HepG2 (cell line): ENCODE measurements around the gene ASIC3. TPM values are rescaled to one million over a fixed set of nuclear protein-coding genes. Genes with fewer than 3 reads are reported as not detected.

Source experiments
- ARNT ChIP-seq: fragments of 450-650 bp; IDR thresholded peaks from 2 replicates; pipeline ENCODE4 v1.6.1; 2017
- CCAR2 ChIP-seq: fragments of 200-400 bp; formaldehyde crosslinking; optimal IDR thresholded peaks from 2 replicates; pipeline ENCODE3; 2018; ENCODE audit warnings: low read depth, mild to moderate bottlenecking, low read length, moderate library complexity
- CREM ChIP-seq, 2 experiments: sonication (generic) in 1 of 2; formaldehyde crosslinking in 1 of 2; IDR thresholded peaks; 2 replicates each; pipeline versions ENCODE4 v1.4.0 to v1.6.1; 2016 to 2020; ENCODE audit warnings: antibody characterized with exemption in 1 of 2, mild to moderate bottlenecking in 1 of 2, missing genetic modification reagents in 1 of 2
- FOXA3 ChIP-seq: IDR thresholded peaks from 2 replicates; pipeline ENCODE4 v1.6.1; 2016; ENCODE audit warnings: missing genetic modification reagents, missing compliant biosample characterization
- MXD3 ChIP-seq: IDR thresholded peaks from 2 replicates; pipeline ENCODE4 v1.6.1; 2016; ENCODE audit warnings: mild to moderate bottlenecking, missing biosample characterization, missing genetic modification reagents
- POGK ChIP-seq: sonication (generic); formaldehyde crosslinking; conservative IDR thresholded peaks from 2 replicates; pipeline ENCODE4 v1.8.0; 2022; ENCODE audit warnings: mild to moderate bottlenecking, moderate library complexity, missing genetic modification reagents
- REL ChIP-seq: sonication (generic); formaldehyde crosslinking; conservative IDR thresholded peaks from 2 replicates; pipeline ENCODE4 v1.8.0; 2022; ENCODE audit warnings: mild to moderate bottlenecking, missing genetic modification reagents, moderate library complexity
- TARDBP ChIP-seq: sonication (generic); formaldehyde crosslinking; IDR thresholded peaks from 2 replicates; pipeline ENCODE4 v1.8.0; 2022; ENCODE audit warnings: mild to moderate bottlenecking, missing genetic modification reagents
- TCF12 ChIP-seq, 2 experiments: fragments of 450-650 bp in 1 of 2; sonication (generic) in 1 of 2; formaldehyde crosslinking in 1 of 2; IDR thresholded peaks; 2 replicates each; pipeline versions ENCODE4 v1.6.1 to v1.8.0; 2017 to 2022; ENCODE audit warnings: antibody characterized with exemption in 1 of 2, mild to moderate bottlenecking in 1 of 2, missing genetic modification reagents in 1 of 2, moderate library complexity in 1 of 2
- TFDP1 ChIP-seq: IDR thresholded peaks from 2 replicates; pipeline ENCODE4 v1.6.1; 2016; ENCODE audit warnings: missing compliant biosample characterization, missing genetic modification reagents, borderline replicate concordance
- THAP11 ChIP-seq: IDR thresholded peaks from 2 replicates; pipeline ENCODE4 v1.6.1; 2016; ENCODE audit warnings: missing biosample characterization, missing genetic modification reagents
- ZFP62 ChIP-seq: sonication (generic); formaldehyde crosslinking; IDR thresholded peaks from 2 replicates; pipeline ENCODE4 v1.4.0; 2020; ENCODE audit warnings: missing genetic modification reagents
- ZKSCAN1 ChIP-seq: fragments of 150-350 bp; IDR thresholded peaks from 2 replicates; pipeline ENCODE4 v1.6.1; 2014; ENCODE audit warnings: low read length
- ZNF354B ChIP-seq: sonication (generic); formaldehyde crosslinking; IDR thresholded peaks from 2 replicates; pipeline ENCODE4 v1.8.0; 2022; ENCODE audit warnings: mild to moderate bottlenecking, missing genetic modification reagents
- ZNF44 ChIP-seq: sonication (generic); formaldehyde crosslinking; IDR thresholded peaks from 2 replicates; pipeline ENCODE4 v1.5.1; 2020; ENCODE audit warnings: mild to moderate bottlenecking, missing genetic modification reagents
- ZNF543 ChIP-seq: sonication (generic); formaldehyde crosslinking; IDR thresholded peaks from 2 replicates; pipeline ENCODE4 v1.4.0; 2020; ENCODE audit warnings: mild to moderate bottlenecking, missing genetic modification reagents
- ZNF572 ChIP-seq: sonication (generic); formaldehyde crosslinking; IDR thresholded peaks from 2 replicates; pipeline ENCODE4 v1.5.1; 2020; ENCODE audit warnings: mild to moderate bottlenecking, missing genetic modification reagents
- ZSCAN21 ChIP-seq: sonication (generic); formaldehyde crosslinking; IDR thresholded peaks from 2 replicates; pipeline ENCODE4 v1.8.0; 2022; ENCODE audit warnings: mild to moderate bottlenecking, missing genetic modification reagents, moderate library complexity, borderline replicate concordance
- polyA plus RNA-seq, 8 experiments: library from polyadenylated mRNA; depleted of rRNA in 3 of 8; stranded (reverse) in 7 of 8; unstranded in 1 of 8; fragments of >200 nt; fragmentation: Illumina TruSeq in 4 of 8; extraction: Trizol in 4 of 8; gene quantifications; 2 replicates each; pipeline versions ENCODE4 v1.2.1 to v1.2.3, GENCODE V29; 2011 to 2016; ENCODE audit warnings: low read depth in 4 of 8, missing spikeins in 1 of 8, mixed read lengths in 1 of 8; ENCODE audit not compliant: insufficient read depth in 1 of 8
- total RNA-seq, 5 experiments: library from RNA; depleted of rRNA; stranded (reverse); fragments of >200 nt; fragmentation: Illumina TruSeq; extraction: Trizol; gene quantifications; 2 replicates each; pipeline ENCODE4 v1.2.3, GENCODE V29; 2016; ENCODE audit warnings: low read depth in 1 of 5
- TF ChIP-seq, protein P1 (sequence below): sonication (generic); formaldehyde crosslinking; IDR thresholded peaks from 2 replicates; pipeline ENCODE4 v1.8.0; 2022; ENCODE audit warnings: missing genetic modification reagents, mild to moderate bottlenecking, moderate library complexity, borderline replicate concordance

The ASIC3 gene
- total and polyA plus RNA-seq, 2 of the 13 experiments (the other 11 are each of a cell fraction or from before 2014, with no cell fraction given): 0.51 TPM; not detected in 1

DNA sequence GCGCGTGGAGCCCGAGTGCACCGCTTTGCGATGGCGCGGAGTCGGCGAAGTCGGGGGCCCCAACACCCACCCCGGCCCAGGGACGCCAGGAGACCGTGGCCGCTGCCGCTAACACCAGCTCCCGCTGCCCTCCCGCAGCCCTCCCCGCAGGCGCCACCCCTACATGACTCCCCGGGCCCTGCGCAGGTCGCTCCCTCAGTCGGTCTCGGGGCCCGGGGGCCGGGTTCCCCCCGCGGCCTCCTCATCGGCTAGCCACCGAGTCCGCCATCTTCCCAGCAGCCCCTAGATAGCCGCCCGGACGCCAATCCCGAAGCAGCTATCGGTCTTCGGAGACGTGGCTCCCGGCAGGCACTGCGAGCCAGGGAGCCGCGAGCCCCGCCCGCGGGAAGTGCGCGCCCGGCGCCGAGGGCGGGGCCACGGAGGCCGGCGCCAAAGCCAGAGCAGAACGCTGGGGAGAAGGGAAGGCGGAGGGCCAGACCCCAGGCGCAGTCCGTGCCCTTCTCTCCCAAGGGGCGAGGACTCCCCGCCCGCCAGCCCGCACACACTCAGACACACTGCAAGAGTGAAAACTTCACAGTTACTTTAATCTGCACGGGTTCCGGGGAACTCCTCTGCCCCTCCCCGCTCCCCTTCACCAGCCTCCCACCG, 32.3 kb downstream of the ASIC3 start, which contains the start of gene FASTK (continued):
- TF ChIP-seq, protein P1, sequence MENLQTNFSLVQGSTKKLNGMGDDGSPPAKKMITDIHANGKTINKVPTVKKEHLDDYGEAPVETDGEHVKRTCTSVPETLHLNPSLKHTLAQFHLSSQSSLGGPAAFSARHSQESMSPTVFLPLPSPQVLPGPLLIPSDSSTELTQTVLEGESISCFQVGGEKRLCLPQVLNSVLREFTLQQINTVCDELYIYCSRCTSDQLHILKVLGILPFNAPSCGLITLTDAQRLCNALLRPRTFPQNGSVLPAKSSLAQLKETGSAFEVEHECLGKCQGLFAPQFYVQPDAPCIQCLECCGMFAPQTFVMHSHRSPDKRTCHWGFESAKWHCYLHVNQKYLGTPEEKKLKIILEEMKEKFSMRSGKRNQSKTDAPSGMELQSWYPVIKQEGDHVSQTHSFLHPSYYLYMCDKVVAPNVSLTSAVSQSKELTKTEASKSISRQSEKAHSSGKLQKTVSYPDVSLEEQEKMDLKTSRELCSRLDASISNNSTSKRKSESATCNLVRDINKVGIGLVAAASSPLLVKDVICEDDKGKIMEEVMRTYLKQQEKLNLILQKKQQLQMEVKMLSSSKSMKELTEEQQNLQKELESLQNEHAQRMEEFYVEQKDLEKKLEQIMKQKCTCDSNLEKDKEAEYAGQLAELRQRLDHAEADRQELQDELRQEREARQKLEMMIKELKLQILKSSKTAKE (CRISPR knock-in tag): no peak
- TF ChIP-seq ARNT (no peak), ZFP62 (CRISPR knock-in tag) (0 out of 2 replicates have a peak, but pooled peaks have one; percentile 40), TARDBP (peak; percentile 69; the same call in 1 of the 2 replicates), ZNF572 (CRISPR knock-in tag) (no peak), CREM (IDR thresholded peaks at IDR 0.05) (no peak), CREM (CRISPR knock-in tag; IDR thresholded peaks at IDR 0.05) (no peak), ZNF354B (CRISPR knock-in tag) (0 out of 2 replicates have a peak, but pooled peaks have one; percentile 50), ZNF44 (CRISPR knock-in tag) (peak; percentile 77; the same call in 1 of the 2 replicates), FOXA3 (CRISPR knock-in tag) (peak; percentile 31; the same call in 1 of the 2 replicates), ZNF543 (peak; percentile 89), ZSCAN21 (CRISPR knock-in tag) (peak; percentile 68; the same call in 1 of the 2 replicates), CCAR2 (no peak), TCF12 (IDR thresholded peaks at IDR 0.05) (no peak), TCF12 (CRISPR knock-in tag; IDR thresholded peaks at IDR 0.05) (no peak), MXD3 (CRISPR knock-in tag) (peak; percentile 29; the same call in 1 of the 2 replicates), THAP11 (CRISPR knock-in tag) (peak; percentile 95), TFDP1 (CRISPR knock-in tag) (peak; percentile 80; the same call in 1 of the 2 replicates), POGK (CRISPR knock-in tag) (peak; percentile 67; the same call in 1 of the 2 replicates), ZKSCAN1 (no peak), REL (CRISPR knock-in tag) (no peak; the same call in 1 of the 2 replicates)
